ENCODE data around the gene MAGEH1. TPM values are rescaled to one million over a fixed set of nuclear protein-coding genes. Genes with fewer than 3 reads are reported as not detected.
"Not testable (repeated sequence)": the region's sequence is repeated elsewhere in the genome, so short reads cannot be mapped to it uniquely, and the experiment has no call there.

Gene MAGEH1
- total and polyA plus RNA-seq, 4 donors, result 6.0 to 18.0 (median 11.4) TPM

DNA sequence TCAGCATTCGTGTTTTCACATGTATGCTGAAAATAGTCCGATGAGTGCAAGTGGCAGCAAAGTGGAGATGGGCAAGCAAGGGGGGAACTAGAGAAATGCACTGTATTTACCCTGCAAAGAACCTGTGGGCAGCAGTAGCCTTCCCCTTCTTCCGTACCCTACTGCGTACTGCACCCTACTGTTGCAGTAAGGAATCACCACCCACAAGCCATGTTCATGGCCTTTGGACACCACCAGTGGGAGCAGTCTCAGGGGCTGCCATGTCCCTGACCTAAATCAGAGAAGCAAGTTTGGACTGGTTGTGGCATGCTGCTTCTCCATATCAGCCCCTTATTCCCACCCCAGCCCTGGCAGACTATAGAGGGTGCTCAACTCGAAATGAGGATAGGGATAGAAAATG is 12.1 kb downstream of the MAGEH1 start:
- H3K36me3 ChIP-seq (ENCODE audit: control insufficient read depth in 4 of 4, insufficient read depth in 3 of 4, low read depth in 1 of 4, low read length in 3 of 4); H3K27me3 ChIP-seq (ENCODE audit: control insufficient read depth in 4 of 4, insufficient read depth in 4 of 4, low read length in 3 of 4); H3K4me1 ChIP-seq (ENCODE audit: control insufficient read depth in 4 of 4, insufficient read depth in 4 of 4, low read length in 3 of 4); H3K27ac ChIP-seq (ENCODE audit: low read depth in 1 of 2, low read length in 2 of 2); H3K4me3 ChIP-seq (ENCODE audit: low read depth in 1 of 3, low read length in 3 of 3); H3K9me3 ChIP-seq (ENCODE audit: control insufficient read depth in 4 of 4, low read length in 3 of 4); H3K9ac ChIP-seq (ENCODE audit: low read depth in 1 of 2, low read length in 2 of 2); DNase-seq (ENCODE audit: low spot score): not testable (repeated sequence)
- WGBS, result no CpG with 5 or more reads among the region's 5 CpGs

DNA sequence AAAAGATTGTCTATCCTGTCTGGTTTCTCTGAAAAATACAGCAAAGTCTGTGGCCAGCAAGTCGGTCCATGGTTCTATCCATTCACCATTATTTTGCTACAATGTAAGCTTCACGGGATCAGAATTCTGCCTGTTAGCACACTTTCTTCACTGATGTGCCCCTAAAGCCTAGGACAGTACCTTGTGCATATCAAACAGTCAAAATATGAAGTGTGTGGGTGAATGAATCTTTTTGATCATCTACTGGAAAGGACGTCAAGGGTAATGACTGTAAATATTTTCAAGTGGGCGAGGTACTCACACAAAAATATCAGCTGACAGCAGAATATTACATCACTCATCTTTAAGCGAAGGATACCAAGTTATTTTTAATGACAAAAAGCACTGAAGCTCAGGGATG is 13.2 kb downstream of the MAGEH1 start:
- H3K9me3 ChIP-seq (ENCODE audit: control insufficient read depth in 4 of 4, low read length in 3 of 4); H3K36me3 ChIP-seq (ENCODE audit: control insufficient read depth in 4 of 4, insufficient read depth in 3 of 4, low read depth in 1 of 4, low read length in 3 of 4); DNase-seq (ENCODE audit: low spot score); H3K4me3 ChIP-seq (ENCODE audit: low read depth in 1 of 3, low read length in 3 of 3); H3K4me1 ChIP-seq (ENCODE audit: control insufficient read depth in 4 of 4, insufficient read depth in 4 of 4, low read length in 3 of 4); H3K9ac ChIP-seq (ENCODE audit: low read depth in 1 of 2, low read length in 2 of 2); H3K27me3 ChIP-seq (ENCODE audit: control insufficient read depth in 4 of 4, insufficient read depth in 4 of 4, low read length in 3 of 4); H3K27ac ChIP-seq (ENCODE audit: low read depth in 1 of 2, low read length in 2 of 2): not testable (repeated sequence)
- no CpG with 5 or more reads among the region's 5 CpGs for WGBS

DNA sequence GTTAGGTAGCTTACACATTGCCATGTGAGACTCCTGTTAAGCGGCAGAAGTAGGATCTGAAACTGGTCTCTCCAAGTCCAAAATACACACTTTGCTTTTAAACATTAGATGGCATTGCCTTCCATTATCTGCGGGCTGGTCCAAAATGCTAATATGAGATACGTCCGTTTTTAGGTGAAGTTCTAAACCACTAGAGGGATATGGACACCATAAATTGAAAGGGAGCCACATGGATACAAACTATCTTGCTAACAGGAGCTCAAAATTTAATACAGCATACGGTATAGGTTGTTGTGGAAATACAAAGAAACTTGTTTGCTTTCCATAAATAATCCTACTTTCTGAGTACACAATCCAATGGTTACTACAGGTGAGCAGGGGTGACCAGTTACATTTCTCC is 13.9 kb downstream of the MAGEH1 start:
- DNase-seq (ENCODE audit: low spot score); H3K36me3 ChIP-seq (ENCODE audit: control insufficient read depth in 4 of 4, insufficient read depth in 3 of 4, low read depth in 1 of 4, low read length in 3 of 4); H3K4me3 ChIP-seq (ENCODE audit: low read depth in 1 of 3, low read length in 3 of 3); H3K4me1 ChIP-seq (ENCODE audit: control insufficient read depth in 4 of 4, insufficient read depth in 4 of 4, low read length in 3 of 4); H3K9ac ChIP-seq (ENCODE audit: low read depth in 1 of 2, low read length in 2 of 2); H3K9me3 ChIP-seq (ENCODE audit: control insufficient read depth in 4 of 4, low read length in 3 of 4); H3K27me3 ChIP-seq (ENCODE audit: control insufficient read depth in 4 of 4, insufficient read depth in 4 of 4, low read length in 3 of 4); H3K27ac ChIP-seq (ENCODE audit: low read depth in 1 of 2, low read length in 2 of 2): not testable (repeated sequence)
- WGBS, result no CpG with 5 or more reads among the region's 5 CpGs

DNA sequence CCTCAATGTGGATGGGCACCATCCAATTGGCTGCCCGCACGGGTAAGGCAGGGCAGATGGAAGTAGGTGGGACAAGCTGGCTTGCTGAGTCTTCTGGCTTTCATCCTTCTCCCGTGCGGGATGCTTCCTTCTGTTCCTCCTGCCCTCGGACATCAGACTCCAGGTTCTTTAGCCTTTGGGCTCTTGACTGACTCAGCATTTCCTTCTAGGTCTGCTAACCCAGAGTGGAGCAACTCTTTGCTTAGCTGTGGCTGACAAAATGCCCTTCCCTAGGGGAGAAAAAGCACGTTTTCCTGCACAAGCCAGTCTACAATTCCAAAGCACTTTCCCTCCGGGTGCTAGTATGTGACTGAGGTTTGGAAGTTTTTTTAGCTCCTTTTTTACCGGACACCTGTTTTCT is 28.0 kb downstream of the MAGEH1 start:
- H3K27me3 ChIP-seq (ENCODE audit: control insufficient read depth in 4 of 4, insufficient read depth in 4 of 4, low read length in 3 of 4); H3K4me1 ChIP-seq (ENCODE audit: control insufficient read depth in 4 of 4, insufficient read depth in 4 of 4, low read length in 3 of 4); H3K27ac ChIP-seq (ENCODE audit: low read depth in 1 of 2, low read length in 2 of 2); H3K9ac ChIP-seq (ENCODE audit: low read depth in 1 of 2, low read length in 2 of 2); H3K36me3 ChIP-seq (ENCODE audit: control insufficient read depth in 4 of 4, insufficient read depth in 3 of 4, low read depth in 1 of 4, low read length in 3 of 4); H3K9me3 ChIP-seq (ENCODE audit: control insufficient read depth in 4 of 4, low read length in 3 of 4); H3K4me3 ChIP-seq (ENCODE audit: low read depth in 1 of 3, low read length in 3 of 3); DNase-seq (ENCODE audit: low spot score): not testable (repeated sequence)
- WGBS, result 80% methylated on average over 4 of the region's 8 CpGs

DNA sequence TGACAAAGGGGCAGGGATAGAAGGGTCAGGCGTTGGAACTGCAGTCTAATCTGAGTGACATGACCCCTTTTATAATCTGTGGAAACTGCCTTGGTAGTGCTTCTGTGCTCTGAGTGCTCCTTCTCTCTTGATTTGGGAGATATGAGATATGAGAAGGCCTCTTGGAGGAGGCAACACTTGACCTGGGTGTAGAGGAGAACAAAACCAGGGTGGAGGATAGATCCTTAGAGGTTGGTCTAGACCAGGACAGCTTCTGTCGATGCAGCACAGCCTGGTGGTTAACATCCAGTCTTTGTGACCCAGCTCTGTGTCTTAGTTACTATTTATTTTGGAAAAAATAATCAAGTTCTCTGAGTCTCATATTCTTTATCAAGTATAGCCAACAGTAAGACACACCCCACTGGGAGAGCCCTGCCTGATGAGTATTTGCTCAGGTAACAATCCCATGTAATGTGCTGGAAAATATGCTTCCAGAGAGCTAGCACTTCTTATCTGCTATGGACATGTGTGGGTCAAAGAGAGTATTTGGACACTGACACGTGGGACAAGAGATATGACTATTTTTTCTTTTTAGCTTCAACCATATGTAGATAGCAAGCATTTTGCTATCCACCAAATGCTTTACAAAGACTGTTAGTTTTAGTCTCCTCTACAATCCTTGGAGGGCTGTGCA is 28.6 kb downstream of the MAGEH1 start:
- Histone ChIP-seq H3K36me3 (ENCODE audit: control insufficient read depth in 4 of 4, insufficient read depth in 3 of 4, low read depth in 1 of 4, low read length in 3 of 4) (no peaks in the 10 kb centered on the region), H3K4me1 (ENCODE audit: control insufficient read depth in 4 of 4, insufficient read depth in 4 of 4, low read length in 3 of 4) (no peaks in the 10 kb centered on the region), H3K4me3 (ENCODE audit: low read depth in 1 of 3, low read length in 3 of 3) (no peak overlapping the region), H3K9ac (ENCODE audit: low read depth in 1 of 2, low read length in 2 of 2) (no peak overlapping the region), H3K27me3 (ENCODE audit: control insufficient read depth in 4 of 4, insufficient read depth in 4 of 4, low read length in 3 of 4) (peaks cover 0 to 5% (median 0%) of the 10 kb centered on the region in 4 donors), H3K9me3 (ENCODE audit: control insufficient read depth in 4 of 4, low read length in 3 of 4) (no peaks in the 10 kb centered on the region), H3K27ac (ENCODE audit: low read depth in 1 of 2, low read length in 2 of 2) (no peak overlapping the region)
- no peak for DNase-seq (ENCODE audit: low spot score)
- WGBS, result 79% methylated on average over 3 of the region's 3 CpGs
- TF ChIP-seq RXRA (IDR thresholded peaks at IDR 0.05), result no peak
- TF ChIP-seq YY1 (IDR thresholded peaks at IDR 0.05), result no peak
- TF ChIP-seq, protein P1, sequence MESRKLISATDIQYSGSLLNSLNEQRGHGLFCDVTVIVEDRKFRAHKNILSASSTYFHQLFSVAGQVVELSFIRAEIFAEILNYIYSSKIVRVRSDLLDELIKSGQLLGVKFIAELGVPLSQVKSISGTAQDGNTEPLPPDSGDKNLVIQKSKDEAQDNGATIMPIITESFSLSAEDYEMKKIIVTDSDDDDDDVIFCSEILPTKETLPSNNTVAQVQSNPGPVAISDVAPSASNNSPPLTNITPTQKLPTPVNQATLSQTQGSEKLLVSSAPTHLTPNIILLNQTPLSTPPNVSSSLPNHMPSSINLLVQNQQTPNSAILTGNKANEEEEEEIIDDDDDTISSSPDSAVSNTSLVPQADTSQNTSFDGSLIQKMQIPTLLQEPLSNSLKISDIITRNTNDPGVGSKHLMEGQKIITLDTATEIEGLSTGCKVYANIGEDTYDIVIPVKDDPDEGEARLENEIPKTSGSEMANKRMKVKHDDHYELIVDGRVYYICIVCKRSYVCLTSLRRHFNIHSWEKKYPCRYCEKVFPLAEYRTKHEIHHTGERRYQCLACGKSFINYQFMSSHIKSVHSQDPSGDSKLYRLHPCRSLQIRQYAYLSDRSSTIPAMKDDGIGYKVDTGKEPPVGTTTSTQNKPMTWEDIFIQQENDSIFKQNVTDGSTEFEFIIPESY (IDR thresholded peaks at IDR 0.05), result no peak
- no peak for TF ChIP-seq EGR1 (IDR thresholded peaks at IDR 0.05; ENCODE audit: low read depth in 2 of 2)
- TF ChIP-seq NR2F2 (IDR thresholded peaks at IDR 0.05), result no peak
- no peak for TF ChIP-seq FOXA1 (IDR thresholded peaks at IDR 0.05)
- TF ChIP-seq GABPA (IDR thresholded peaks at IDR 0.05 in 1 of 2, conservative IDR thresholded peaks at IDR 0.05 in 1 of 2), result no peak
- no peak for TF ChIP-seq TAF1 (conservative IDR thresholded peaks at IDR 0.05)

All from liver (tissue), 9 donors.